HEK293T (cell line): ENCODE measurements around the gene SEZ6.

Experiments used
- ARNT ChIP-seq: fragments of 450-650 bp; IDR thresholded peaks from 2 replicates; pipeline ENCODE4 v1.6.1; 2017; ENCODE audit warnings: mild to moderate bottlenecking
- BHLHE40 ChIP-seq: fragments of 450-650 bp; IDR thresholded peaks from 2 replicates; pipeline ENCODE4 v1.6.1; 2016; ENCODE audit warnings: mild to moderate bottlenecking, moderate library complexity, borderline replicate concordance
- CTBP1 ChIP-seq: fragments of 450-650 bp; IDR thresholded peaks from 2 replicates; pipeline ENCODE4 v1.6.1; 2016; ENCODE audit warnings: borderline replicate concordance
- ELF4 ChIP-seq: fragments of 450-650 bp; IDR thresholded peaks from 2 replicates; pipeline ENCODE4 v1.6.1; 2017; ENCODE audit warnings: antibody characterized with exemption
- FOXA1 ChIP-seq: fragments of 450-650 bp; IDR thresholded peaks from 2 replicates; pipeline ENCODE4 v1.6.1; 2016; ENCODE audit warnings: mild to moderate bottlenecking
- FOXK2 ChIP-seq: fragments of 450-650 bp; IDR thresholded peaks from 2 replicates; pipeline ENCODE4 v1.6.1; 2016; ENCODE audit warnings: mild to moderate bottlenecking
- FOXM1 ChIP-seq: fragments of 450-650 bp; IDR thresholded peaks from 2 replicates; pipeline ENCODE4 v1.6.1; 2017; ENCODE audit warnings: mild to moderate bottlenecking, borderline replicate concordance
- HDGF ChIP-seq: fragments of 450-650 bp; IDR thresholded peaks from 2 replicates; pipeline ENCODE4 v1.6.1; 2017; ENCODE audit warnings: antibody characterized with exemption, borderline replicate concordance
- L3MBTL2 ChIP-seq: fragments of 450-650 bp; conservative IDR thresholded peaks from 2 replicates; pipeline ENCODE4 v1.6.1; 2016; ENCODE audit warnings: mild to moderate bottlenecking
- NFRKB ChIP-seq: fragments of 450-650 bp; IDR thresholded peaks from 2 replicates; pipeline ENCODE4 v1.6.1; 2016; ENCODE audit warnings: mild to moderate bottlenecking, moderate library complexity
- SP1 ChIP-seq: fragments of 450-650 bp; IDR thresholded peaks from 2 replicates; pipeline ENCODE4 v1.6.1; 2017
- TARDBP ChIP-seq: fragments of 450-650 bp; IDR thresholded peaks from 2 replicates; pipeline ENCODE4 v1.6.1; 2016
- ZNF384 ChIP-seq: fragments of 450-650 bp; IDR thresholded peaks from 2 replicates; pipeline ENCODE4 v1.6.1; 2016
- TF ChIP-seq, protein P1 (sequence below): fragments of 450-650 bp; IDR thresholded peaks from 2 replicates; pipeline ENCODE4 v1.6.1; 2016

DNA sequence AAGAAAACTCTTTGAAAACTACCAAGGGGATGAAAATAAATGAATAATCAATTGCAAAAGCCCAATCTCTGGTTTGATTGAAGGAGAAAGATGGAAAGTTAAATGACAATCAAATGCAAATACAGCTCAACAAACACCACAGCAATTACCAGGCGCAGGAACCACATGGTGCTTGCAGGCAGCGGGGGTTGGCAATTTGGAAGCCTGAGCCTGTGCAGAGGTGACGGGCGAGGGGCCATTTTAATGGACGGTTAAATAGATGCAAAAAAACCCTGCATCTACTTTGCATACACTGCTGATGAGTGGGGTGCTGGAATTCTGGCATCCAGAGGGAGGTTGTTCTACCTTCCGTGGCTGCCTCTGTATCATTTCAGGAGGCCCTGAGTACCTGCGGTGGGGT is 4.8 kb upstream of the SEZ6 start:
- TF ChIP-seq CTBP1, result no peak
- no peak for TF ChIP-seq BHLHE40
- TF ChIP-seq FOXA1, result no peak
- TF ChIP-seq TARDBP, result no peak
- TF ChIP-seq SP1, result no peak
- TF ChIP-seq ZNF384, result no peak
- no peak for TF ChIP-seq NFRKB
- TF ChIP-seq HDGF, result no peak
- no peak for TF ChIP-seq ELF4
- TF ChIP-seq ARNT, result no peak
- TF ChIP-seq L3MBTL2, result no peak
- no peak for TF ChIP-seq FOXK2
- TF ChIP-seq FOXM1, result no peak
- TF ChIP-seq, protein P1, sequence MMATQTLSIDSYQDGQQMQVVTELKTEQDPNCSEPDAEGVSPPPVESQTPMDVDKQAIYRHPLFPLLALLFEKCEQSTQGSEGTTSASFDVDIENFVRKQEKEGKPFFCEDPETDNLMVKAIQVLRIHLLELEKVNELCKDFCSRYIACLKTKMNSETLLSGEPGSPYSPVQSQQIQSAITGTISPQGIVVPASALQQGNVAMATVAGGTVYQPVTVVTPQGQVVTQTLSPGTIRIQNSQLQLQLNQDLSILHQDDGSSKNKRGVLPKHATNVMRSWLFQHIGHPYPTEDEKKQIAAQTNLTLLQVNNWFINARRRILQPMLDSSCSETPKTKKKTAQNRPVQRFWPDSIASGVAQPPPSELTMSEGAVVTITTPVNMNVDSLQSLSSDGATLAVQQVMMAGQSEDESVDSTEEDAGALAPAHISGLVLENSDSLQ, result no peak
